Measurements from ENCODE around the gene AMPD2.
A peak's percentile ranks its signal among the peaks of the same experiment; 100 is the strongest.

AMPD2 gene

DNA sequence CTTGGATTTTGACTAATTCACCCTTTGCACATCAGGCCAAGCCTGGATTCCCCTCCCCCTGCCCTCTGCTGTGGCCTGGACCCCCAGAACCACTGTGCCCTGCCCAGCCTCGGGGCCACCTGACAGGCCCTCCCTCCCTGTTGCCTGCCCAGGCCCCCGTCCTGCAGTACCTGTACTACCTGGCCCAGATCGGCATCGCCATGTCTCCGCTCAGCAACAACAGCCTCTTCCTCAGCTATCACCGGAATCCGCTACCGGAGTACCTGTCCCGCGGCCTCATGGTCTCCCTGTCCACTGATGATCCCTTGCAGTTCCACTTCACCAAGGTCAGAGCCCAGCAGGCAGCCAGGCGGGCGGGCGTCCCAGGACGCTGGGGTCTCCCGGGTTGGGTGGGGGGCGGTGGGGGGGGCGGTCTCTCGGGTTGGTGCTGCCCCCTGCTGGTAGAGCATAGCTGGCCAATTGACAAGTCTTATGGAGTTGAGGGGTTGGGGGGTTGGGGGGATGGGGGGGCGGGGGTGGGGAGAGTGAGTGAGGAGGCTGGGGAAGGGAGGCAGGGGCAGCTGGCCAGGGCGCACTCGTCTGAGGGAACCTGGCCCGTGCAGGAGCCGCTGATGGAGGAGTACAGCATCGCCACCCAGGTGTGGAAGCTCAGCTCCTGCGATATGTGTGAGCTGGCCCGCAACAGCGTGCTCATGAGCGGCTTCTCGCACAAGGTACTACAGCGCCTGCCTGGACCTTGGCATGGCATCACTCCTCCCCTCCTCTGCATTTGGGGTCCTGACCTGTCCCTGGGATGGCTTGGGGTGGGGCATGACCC lies 10.7 kb downstream of the AMPD2 start:
- DNase-seq (ENCODE audit: low read depth in 3 of 3) = no peak

DNA sequence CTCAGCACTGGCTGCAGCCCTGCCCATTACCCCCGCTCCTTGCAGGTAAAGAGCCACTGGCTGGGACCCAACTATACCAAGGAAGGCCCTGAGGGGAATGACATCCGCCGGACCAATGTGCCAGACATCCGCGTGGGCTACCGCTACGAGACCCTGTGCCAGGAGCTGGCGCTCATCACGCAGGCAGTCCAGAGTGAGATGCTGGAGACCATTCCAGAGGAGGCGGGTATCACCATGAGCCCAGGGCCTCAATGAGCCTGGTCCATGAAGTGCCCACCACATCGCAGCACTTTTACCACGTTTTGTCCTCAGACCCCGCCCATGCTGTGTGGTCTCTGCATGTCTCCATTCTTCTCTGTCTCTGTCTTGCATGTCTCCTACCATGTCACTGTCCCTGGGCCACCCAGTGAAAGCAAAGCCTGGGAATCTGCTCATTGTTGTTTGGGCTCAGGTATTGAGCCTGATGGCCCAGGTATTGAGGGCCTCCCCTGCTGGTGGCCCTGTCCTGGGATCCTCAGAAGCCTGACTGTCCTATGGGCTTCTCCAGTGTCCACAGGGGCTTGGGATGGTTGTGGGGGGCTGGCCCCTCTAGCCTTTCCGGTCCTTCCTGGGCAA lies 11.4 kb downstream of the AMPD2 start:
- no peak for DNase-seq (ENCODE audit: low read depth in 3 of 3)

DNA sequence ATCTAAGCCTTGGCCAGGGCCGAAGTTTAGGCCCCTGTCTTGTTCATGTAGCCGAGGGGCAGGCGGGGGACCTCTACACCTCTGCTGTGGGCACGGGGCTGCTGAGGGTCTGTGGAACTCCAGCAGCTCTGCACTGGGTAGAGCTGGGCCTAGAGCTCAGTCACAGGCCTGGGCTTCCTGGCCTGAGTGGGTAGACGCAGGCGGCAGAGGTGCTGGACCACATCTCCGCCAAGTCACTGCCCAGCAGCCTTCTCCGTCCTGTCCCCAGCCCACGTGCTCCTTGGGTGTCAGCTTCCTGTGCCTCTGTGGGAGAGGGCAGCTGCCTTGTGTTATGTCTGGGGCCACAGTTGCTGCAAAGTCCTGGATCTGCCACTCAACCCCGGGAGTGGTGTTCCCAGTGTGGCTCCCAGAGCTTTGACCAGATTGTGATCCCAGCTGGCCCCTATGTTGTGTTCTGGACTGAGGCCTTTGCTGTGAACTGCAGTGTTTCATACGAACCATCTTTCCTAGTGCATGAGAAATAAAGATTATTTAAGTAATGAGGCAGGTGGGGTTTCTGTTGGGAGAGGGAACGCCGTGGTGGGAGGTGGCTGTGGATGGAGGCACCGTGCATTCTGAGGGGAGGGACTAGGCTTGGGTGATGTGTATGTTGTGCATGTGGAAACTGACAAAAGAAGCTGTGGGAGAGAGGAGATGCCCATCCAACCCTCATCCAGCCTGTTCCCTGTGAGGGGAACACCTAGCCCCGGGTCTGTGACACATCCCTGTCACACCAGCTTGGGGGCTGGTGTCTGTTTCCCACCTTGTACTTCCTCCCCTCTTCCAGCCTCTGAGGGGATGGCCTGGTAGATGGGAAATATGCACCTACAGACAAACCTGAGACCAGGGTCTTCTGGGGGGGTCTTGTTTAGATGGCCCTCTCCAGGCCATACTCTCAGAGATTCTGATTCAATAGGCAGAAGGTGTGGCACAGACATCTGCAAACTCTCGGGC lies 12.2 kb downstream of the AMPD2 start:
- no peak for DNase-seq (ENCODE audit: low read depth in 3 of 3)

DNA sequence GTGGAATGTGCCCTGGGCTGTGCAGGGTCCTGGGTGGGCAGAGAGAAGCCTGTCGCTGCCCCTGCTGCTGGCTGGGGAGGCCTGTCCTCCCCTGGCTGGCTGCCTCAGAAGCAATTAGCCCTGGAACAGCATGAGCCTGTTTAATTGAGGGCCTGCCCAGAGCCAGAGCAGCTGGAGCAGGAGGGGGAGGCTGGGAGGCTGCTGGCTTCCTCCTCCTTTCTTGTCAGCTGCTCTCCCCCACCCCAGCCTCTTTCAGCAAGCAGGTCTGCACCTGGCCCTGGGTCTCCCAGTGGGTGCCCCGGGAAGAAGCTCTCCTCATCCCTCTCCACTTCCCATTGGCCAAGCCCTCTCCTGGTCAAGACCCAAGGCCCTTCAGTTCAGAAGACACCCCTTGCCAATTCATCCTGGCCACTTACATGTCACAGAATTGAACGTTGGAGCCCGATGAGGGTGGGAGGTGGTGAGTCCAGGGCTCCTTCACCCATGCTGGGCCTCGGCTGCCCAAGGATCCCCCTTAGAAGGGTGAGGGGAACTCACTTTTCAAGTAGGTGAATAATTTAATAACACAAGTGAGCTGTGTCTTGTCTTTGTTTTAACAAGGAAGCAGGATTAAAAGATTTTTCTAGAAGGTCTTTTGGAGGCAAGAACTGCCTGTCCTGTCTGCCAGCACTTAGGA lies 13.2 kb downstream of the AMPD2 start:
- DNase-seq (ENCODE audit: low read depth in 3 of 3) = no peak

DNA sequence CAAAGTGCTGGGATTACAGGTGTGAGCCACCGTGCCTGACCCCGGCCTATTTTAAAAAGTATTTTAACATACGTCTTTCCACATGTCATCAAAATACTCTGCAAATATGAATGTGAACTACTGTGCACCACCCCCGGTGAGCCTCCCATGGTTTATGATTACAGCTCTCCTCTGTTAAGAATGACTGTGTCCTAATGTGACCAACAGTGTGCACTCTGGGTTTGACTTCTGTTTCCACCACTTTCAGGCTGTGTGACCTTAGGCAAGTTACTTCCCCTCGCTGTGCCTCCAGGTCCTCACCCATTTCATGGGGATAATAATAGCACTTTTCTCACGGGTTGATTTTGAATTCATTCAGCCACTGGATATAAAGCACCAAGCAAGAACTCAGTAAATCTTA lies 14.7 kb downstream of the AMPD2 start:
- DNase-seq (ENCODE audit: low read depth in 3 of 3) = no peak

DNA sequence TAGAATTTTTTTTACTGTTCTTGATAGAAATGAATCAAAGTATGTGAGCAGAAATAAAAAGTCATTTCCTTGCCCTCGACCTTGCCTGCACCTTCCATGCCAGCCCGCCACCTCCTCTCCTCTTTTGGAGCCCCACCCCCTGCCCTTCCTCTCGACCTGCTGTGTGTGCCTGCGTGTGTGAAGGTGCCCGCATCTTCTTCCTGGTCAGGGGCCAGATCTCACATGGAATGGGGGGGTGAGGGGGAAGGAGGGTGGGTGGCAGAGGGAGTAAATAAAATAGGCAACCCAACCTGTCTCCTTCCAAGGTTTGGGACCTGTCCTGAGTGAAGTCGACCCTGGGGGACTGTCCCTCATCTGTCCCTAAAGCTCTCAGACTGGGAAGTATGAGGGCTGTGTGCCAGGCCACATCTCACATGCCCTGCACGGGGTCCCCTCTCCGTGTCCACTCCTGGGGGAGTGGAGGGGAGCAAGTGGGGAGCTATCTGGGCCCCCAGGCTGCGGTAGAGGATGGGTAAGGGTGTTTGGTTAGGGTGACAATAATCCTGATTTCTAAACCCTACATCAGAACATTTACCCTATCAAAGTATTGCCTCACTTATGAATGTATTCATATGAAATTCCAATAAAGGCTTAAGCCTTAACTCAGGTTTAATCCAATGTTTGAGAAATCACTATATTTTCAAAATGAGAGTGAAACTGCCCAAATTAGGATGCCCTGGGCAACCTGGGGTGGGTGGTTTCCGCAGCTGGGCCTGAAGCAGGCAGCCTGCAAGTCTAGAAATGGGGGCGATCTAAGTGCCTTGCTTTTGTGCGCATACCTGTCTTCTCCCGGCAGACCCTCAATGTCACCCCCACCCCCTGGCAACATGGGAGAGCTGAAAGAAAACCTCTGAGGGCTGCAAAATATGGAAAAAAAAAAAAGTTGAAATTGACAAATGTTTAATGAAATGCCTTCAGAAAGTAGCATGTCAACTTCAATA lies 15.4 kb downstream of the AMPD2 start:
- DNase-seq (ENCODE audit: low read depth in 3 of 3) = no peak

DNA sequence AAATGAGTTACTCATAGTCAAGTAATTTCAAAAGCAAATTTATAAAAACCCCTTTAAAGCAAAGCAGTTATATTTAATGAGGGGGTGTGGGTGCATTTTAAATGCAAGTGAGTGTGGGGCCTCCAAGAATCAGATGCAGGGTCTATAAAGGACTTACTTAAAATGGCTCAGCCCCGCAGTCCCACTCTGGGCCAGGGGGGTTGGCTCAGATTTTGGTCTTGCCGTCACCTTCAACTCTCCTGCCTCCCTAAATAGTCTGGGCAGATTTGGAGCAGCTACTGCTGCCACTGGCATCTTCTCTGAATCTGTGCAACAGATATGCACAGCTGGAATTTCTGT lies 16.2 kb downstream of the AMPD2 start:
- no peak for DNase-seq (ENCODE audit: low read depth in 3 of 3)

DNA sequence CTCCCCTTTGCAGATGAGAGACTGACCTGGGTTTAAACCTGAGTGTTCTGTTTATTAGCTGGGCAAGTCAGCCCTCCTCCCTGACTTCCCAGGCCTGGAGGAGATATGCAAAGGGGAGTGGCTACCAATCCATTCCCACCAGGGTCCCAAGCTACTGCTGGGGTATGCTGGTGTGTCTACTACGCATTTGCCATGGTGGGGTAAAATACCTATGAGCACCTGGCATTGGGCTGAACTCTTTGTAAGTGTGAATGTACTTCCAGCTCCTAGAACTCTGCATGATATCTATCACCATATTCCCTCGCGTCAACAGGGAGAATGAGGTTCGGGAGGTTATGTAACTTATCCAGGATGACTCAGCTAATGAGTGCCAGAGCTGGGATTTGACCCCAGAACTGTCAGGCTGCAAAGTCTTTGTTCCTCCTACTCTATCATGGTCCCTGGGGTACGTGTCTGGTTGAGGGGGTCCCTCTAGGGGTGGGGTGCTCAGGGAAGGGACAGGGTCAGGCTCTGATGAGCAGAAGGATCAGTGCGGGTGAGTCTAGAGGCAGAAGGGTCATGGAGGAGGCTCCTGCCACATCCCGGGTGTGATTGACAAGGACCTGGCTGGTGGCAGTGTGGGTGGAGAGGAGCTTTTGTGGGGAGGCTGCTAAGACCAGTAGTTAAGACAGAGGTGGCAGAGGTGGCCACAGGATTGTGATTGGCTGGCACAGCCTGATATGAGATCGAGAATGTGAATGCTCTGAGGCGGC lies 16.7 kb downstream of the AMPD2 start:
- no peak for DNase-seq (ENCODE audit: low read depth in 3 of 3)

DNA sequence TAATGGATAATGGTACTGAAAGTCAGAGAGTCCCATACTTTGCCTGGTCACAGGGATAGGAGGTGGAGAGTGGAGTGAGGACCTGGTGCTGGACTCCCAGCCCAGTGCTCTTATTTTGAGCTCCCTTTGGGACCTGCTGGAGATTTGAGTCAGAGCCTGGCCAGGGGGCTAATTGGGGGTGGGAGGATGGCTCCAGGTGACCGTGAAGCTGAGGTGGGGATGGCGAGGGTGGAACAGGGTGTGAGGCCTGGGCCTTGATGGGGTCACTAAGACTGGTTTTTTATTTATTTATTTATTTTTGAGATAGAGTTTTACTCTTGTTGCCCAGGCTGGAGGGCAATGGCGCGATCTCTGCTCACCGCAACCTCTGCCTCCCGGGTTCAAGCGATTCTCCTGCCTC lies 17.8 kb downstream of the AMPD2 start:
- DNase-seq (ENCODE audit: low read depth in 3 of 3) = no peak

DNA sequence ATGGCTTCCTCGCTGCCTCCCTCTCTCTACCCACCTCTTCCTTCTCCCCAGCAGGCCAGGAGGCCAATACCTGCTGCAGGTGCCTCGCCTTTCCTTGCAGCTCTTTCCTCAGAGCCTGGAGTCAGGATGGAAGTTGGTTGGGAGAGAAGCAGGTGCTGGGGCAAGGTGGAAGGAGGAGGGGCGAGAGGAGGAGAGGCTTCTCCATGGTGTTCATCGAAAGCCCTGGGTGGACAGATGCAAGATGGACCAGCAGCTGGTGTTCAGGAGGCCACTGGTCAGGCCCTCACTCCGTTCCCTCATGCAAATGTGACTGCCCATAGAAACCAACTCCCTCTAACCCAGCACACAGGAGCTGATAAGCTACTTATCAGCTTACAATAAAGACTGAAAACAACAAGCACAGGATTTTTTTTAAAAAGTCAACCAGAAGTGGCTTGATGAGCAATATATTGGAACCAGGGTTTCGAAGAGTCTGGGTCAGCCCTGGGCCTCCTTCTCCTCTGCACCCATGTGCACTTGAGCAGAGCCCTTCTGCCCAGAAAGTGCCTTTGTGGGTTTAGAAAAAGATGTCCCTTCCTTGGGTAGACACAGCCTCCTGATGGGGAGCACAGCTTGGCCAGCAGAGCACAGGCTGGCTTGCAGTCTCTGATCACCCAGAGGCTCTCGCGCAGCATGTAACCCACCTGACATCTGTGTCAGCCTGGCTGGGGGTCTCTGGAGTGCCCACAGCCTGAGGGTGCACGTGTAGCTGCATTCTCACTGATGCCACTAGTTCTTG lies 19.6 kb downstream of the AMPD2 start:
- DNase-seq (ENCODE audit: low read depth in 3 of 3) = no peak

DNA sequence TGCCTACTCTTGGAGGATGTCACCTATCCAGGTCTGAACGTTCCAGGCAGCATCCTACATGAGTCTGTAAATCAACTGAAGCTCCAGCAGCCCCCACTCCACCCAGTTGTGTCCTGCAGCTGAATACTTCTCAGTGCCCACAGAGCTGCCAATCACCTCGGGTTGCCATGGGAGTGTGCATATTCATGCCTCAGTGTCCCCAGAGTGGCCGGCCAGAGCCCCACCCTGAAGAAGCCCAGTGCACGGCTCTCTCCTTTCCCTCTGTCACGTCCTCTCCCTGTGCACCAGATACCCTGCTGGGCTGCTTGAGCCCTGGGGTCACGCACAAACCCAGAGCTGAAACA lies 20.2 kb downstream of the AMPD2 start:
- DNase-seq (ENCODE audit: low read depth in 3 of 3) = no peak

DNA sequence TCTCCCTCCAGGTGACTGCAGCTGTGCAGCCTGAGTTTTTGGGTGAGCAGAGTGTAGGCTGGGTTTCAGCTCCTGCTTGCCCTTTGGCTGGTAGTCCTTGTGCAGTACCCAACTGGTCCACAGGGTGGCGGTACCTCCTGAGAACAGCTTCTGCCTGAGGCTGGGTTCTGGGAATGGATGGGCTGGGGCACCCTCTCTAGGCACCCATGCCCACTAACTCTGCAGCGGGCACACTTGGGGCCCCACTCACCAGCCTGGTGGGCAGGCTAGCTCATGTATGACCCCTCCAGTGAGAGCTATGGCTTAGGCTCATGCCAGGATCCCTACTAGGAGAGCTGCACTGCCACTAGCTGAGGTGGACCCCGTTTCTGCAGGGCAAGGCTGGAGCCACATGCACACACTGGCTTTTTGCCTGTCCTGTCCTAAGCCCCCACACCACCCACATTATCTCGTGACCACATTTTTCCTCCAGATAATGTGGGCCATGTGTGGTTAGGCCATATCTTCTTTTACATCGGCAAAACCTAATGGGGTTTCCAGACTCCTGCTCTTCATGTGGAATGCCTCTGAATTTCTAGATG lies 20.7 kb downstream of the AMPD2 start:
- peak; percentile 82 to 92 (median 86) for DNase-seq (ENCODE audit: low read depth in 3 of 3)

DNA sequence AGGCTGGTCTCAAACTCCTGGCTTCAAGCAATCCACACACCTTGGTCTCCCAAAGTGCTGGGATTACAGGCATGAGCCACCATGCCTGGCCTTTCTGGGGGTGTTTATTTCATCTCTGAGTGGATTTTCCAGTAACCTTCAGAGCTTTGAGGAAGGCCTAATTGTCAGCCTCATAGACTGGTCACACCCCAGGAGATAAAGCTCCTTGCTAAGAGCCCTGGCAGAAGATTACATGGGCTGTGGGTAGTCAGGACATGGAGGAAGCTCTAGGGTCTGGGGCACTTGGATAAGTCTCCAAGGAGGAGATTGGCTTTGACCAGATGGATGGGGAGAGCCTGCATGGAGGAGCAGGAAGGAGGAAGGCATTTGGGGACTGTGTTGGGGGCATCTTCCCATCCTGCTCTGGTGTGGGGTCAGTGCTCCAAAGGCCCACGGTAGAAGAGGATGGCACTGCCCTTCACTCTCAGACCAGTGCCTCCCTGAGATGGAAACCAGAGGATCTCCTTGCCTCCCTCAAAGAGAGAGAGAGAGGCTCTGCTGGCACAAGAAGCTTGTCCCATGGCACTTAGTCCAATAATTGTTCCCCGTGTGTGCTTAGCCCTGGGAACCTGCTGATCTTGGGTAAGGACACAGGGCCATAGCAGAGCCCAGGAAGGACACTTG lies 21.6 kb downstream of the AMPD2 start:
- no peak for DNase-seq (ENCODE audit: low read depth in 3 of 3)

DNA sequence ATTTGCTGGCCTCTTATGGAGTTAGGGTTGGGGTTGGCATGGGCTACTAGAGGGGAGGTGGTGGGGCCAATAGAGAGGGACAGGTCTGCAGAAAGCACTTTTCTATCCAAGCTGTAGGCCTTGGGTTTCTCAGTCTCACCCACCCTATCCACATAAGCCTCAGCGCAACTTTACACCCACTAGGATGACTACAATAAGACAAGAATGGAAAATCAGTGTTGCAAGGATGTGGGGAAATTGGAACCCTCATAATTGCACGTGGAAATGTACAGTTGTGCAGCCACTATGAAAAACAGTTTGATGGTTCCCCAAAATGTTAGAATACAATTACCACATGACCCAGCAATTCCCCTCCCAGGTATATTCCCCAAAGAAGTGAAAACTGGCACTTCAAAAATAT lies 22.2 kb downstream of the AMPD2 start:
- DNase-seq (ENCODE audit: low read depth in 3 of 3) = no peak

DNA sequence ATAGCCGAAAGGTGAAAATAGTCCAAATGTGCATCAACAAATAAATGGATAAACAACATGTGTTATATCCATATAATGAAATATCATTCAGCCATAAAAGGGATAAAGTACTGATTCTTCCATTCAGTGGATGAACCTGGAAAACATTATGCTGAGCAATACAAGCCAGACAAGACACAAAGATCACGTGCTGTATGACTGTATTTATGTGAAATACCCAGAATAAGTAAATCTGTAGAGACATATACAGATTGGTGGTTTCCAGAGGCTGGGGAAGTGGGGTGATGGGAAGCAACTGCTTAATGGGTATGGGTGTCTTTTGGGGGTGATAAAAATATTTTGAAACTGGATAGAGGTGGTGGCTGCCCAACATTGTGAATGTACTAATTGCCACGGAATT lies 23.0 kb downstream of the AMPD2 start:
- DNase-seq (ENCODE audit: low read depth in 3 of 3) = no peak

DNA sequence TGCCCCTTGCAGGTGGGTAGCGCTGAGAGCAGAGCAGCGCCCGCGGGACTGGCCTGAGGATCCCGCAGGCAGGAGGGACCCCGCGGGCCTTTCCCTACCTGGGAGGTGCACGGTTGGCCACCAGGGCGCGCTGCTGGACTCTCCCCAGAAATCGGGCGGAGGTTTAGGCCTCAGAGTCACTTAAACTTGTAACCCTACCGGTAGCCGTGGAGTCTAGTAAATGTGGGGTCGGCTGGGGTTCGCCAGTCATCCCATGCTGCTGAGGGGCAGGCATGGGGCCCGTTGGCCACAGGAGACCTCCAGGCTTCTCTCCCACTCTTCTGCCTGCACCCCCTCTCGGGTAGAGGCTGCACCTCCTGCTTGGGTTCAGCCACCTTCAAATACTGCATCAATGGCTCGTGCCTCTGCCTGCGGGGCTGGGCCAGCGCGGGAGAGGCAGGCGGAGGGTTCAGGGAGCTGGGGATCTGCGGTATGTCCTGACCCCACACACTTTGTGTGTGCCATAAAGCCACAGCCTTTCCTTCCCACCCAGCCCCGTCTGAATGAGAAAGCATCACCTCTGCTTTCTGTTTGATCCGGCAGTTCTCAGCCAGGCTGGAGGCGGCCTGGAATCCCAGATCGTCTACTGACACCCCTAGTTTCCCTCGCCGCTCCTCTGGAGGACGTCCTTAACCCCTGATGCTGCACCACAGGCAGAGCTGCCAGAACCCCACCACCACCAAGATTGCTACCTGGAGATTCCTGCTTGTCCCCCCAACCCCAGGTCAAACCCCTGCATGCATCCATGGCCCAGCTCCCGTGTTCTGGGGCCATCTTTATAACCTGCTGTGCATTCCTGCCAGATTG lies 24.0 kb downstream of the AMPD2 start:
- peak; percentile 72 to 86 (median 80) for DNase-seq (ENCODE audit: low read depth in 3 of 3)

DNA sequence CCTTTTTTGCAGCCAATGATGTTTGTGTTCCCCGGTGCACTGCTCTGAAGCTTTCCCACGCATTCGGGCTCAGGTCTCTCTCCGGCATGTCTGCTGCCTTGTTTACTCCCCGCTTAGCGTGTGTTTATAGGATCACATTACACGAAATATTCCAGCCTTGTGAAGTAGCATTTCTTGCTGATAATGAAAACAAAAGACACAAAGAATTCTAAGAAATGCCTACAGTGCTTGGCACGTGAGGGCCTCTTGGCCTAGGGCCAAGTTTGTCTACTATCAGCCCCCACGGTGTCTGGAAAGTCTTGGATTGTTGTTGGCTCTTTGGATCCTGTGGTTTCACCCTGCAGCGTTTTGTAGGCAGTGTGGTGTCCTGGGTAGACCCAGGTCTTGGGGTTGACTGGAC lies 25.0 kb downstream of the AMPD2 start:
- DNase-seq (ENCODE audit: low read depth in 3 of 3) = no peak
